DMS53 treated with DMSO at 0.1 percent for 48 hours (cell line): ENCODE results near the gene STRBP.
"Not testable (repeated sequence)": the region's sequence is repeated elsewhere in the genome, so short reads cannot be mapped to it uniquely, and the experiment has no call there.

Experiments used
- DNase-seq: peaks from one replicate; lab custom pipeline; 2025; ENCODE audit not compliant: unreplicated experiment; lab: John Stamatoyannopoulos, UW

STRBP gene

DNA sequence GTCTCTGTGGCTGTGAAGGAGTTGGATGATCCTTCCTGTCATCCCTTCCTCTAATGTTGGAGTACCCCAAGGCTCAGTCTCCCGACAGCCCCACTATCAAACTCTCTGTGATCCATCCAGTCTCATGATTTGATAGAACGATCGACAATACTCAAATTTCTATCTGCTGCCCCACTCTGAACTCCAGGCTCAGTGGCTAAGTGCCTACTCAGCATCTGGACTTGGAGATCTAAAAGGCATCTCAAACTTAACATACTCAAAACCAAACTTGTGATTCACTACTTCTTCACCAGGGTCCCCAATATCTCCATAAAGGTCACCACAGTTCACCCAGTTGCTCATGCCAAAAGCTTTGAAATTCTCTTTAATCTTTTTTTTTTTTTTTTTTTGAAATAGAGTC is 15.1 kb upstream of the STRBP start:
- no peak for DNase-seq

DNA sequence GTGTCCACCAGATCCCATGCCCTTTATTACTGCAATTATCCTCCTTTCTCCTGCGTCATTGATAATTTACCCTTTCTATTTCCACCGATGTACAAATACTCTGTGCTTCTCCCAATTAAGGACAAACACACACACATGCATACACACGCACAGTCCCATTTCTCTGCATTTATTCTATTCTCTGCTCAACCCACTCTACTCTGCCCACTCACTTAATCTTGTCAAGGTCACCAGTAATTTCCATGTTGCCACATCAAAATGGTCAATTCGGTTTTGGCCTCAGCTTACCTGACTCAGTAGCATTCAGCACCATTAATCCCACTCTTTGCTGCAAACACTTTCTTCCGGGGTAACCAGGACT is 14.6 kb upstream of the STRBP start:
- DNase-seq = no peak

DNA sequence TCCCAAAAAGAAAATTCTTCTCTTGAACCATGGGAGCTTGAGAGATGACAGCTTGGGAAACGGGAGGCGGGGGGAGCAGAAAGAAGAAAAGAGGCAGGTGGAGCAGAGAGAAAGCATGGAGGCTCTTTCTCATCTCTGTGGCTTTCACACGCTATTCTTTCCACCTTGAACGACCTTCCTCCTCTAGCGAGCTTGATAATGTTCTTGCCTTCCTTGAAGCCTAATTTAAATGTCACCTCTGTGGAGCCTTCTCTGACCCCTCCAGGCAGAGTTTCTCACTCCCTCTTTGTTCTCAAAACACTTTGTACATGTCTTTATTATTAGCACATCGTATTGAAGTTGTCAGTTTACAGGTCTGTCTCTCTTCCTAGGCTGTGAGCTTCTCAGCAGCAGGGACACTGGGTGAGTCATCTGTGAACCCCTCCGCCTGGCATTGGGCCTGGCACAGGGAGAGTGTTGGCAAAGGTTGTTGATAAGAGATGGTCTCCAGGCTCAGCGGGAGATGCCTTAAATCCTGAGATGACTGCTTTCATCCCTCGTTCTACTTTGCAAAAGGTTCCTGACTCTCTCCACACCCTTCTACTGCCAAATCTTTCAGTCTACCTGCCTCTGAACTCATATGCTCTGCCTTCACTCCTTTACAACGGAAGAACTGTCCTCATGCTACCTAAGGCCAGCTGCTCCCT is 14.1 kb upstream of the STRBP start:
- no peak for DNase-seq

DNA sequence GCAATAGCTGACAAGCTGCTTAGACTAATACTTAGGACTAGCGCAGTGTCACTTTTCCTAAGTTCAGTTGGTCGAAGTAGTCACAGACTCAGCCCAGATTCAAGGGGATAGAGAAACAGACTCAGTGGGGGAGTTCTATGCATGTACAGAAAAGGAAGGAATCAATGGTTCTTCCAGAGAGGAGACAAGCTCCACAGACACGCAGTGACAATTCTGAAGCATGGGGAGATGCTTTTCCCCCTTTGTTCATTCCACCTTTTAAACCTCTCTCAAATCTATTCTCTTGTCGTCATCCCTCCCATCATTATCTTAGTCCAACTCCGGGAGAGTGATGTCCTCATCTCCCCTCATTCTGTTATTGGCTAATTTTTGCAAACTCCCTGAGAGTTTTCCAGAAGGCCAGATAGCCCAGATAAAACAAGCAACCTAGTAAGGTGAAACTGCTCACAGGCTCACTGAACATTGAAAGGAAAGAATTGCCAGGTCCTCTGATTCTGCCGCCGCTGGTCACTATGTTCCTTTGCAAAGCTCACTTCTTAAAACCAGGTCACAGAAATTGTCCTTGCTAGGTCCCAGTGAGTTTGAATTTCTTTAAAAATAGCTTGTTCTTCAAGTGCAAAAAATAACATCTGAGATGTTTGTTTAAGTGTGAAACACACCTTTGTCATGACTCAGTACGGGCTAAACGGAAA is 13.4 kb upstream of the STRBP start:
- DNase-seq = no peak

DNA sequence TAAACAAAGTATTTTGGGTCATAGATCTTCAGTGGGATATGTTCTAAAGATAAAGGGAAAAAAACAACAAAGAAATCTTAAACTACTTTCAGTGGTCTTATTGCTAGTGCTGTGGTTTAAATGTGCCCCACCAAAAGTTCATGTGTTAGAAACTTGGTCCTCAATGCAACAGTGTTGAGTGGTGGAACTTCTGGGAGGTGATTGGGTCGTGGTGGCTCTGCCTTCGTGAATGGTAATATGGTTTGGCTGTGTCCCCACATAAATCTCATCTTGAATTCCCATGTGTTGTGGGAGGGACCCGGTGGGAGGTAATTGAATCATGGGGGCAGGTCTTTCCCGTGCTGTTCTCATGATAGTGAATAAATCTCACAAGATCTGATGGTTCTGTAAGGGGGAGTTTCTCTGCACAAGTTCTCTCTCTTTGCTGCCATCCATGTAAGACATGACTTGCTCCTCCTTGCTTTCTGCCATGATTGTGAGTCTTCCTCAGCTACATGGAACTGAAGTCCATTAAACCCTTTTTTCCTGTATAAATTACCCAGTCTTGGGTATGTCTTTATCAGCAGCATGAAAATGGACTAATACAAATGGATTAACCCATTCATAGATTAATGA is 10.6 kb upstream of the STRBP start:
- not testable (repeated sequence) for DNase-seq

DNA sequence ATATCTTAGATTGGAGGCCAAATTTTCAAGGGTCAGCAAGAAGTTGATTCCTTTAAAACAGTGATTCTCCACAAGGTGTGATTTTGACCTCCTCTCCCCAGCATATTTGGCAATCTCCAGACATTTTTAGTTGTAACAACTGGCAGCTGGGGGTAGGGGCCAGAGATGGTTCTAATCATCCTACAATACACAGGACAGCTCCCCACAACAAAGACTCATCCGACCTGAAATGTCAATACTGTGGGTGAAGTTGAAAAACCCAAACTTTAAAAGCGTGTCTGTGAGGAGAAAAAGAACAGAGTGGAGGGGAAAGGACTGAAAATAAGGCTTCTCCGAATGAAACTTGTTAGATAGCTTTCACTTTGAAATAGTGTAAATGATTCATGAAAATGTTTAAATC is 10.0 kb upstream of the STRBP start:
- no peak for DNase-seq

DNA sequence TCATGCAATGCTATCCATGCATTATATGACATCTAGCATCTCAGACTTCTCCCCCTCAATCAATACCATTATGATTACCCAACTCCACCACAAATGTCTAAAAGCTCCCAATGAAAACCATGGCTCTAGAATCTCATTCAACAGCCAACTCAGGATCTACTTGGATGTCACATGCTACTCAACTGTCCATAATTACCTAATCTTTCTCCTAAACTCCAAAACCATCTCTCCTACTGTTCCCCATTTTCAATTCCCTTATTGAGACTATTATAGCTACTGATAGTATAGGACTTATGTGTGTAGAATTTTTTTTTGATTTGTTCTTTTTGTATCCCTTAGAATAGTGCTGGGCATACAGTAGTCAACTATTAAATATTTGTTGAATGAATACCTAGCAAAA is 8.2 kb upstream of the STRBP start:
- no peak for DNase-seq

DNA sequence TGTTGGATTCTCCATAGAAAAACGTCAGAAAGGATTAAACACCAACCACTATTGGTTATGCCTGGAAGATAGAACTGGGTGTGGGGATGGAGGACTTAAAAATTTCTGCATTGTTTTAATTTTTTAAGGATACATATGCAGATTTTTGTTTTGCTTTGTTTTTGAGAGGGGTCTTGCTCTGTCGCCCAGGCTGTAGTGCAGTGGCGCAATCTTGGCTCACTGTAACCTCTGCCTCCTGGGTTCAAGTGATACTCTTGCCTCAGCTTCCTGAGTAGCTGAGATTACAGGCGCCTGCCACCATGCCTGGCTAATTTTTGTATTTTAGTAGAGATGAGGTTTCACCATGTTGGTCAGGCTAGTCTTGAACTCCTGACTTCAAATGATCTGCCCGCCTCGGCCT is 2.7 kb upstream of the STRBP start:
- DNase-seq = not testable (repeated sequence)

DNA sequence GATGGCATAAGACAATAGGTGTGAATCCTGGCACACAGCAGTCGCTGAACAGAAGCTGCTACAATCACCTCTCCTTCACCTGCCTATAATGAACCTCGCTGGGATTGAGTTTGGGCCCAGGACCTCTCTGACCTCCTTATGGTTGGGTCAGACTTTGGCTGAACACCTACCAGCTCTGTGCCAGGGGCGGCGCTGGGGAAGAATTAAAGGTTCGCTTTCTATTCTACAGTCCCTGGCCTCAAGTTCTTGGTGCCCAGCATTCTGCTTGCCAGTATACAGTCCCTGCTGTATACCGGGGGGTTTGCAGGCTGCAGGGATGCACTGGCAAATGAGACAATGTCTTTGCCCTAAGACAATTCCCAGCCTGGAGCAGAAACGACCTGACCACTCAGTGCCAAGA is 895 bp upstream of the STRBP start:
- no peak for DNase-seq

DNA sequence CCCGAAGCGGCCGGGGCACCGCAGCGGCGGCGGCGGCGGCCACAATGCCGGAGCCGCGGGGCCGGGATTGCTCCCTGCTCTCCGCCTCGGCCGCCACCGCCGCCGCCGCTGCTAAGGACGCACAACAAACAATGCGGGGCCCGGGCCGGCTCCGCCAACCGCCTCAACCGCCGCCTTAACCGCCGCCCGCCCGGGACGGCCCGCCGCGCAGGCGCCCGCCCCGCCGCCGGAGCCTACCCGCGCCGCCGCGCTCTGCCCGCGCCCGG is 254 bp downstream of the STRBP start:
- no peak for DNase-seq

DNA sequence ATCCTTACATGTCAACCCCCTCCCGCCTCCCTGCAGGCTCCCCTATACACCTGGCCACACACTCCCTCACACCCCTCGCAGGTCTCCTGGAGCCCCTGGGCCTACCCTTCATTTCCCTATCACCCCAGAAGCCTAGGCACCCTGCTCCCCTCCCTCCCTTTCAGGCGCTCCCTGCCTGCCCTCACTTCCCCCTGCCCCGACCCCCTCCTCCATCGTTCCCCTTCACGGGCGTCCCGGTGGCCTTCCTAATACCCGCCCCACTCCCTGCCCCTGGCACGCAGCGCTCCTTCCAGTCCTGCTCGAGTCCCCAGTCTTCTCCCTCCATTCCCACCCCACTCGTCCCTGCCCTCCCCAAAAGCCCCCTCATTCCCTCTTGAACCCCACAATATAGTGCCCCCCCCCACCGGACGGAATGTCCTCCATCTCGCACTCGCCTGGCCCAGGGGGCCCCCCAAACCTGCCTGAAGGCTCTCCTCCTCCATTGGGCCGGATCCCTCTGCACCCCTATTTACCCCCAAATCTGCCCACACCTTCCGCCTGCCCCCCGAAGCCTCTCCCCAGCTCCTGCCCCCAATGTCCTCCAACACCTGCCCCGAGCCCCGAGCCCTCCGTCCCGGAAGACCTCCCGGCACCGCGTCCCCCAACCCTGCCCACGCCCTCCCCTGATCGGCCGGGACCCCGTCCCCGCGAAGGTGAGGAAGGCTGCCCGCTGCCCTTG is 746 bp downstream of the STRBP start:
- DNase-seq = no peak

DNA sequence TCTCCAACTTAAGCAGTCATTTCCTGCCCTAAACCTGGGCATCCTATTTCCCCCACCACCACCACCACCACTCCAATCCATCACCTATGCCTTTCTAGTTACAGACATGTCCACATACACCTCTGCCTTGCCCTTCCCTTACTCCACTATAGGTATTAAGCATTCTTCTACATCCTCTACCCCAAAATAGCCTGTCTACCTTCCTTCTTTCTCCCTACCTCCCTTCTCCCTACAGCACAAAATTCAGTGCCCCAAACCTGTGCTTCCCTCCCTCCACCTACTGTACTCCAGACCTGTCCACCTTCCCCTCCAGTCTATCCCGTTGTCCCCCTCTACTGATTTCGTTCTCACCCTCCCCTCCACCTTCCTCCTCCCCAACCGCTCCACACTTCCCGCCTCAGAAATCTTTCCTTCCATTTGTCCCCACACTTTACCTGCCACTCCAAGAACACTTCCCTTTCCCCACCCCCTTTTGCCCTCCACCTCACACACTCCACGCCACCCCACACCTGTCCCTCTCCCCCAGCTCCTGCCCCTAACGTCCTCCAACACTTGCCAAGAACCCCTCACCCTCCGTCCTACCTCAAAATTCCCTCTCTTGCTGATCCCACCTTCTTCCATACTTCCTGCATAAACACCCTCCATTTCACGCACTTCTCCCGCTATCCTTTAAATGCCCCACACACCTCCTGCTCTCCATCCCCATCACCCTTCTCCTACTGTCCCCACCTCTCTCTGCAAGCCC is 1.6 kb downstream of the STRBP start:
- DNase-seq = no peak

DNA sequence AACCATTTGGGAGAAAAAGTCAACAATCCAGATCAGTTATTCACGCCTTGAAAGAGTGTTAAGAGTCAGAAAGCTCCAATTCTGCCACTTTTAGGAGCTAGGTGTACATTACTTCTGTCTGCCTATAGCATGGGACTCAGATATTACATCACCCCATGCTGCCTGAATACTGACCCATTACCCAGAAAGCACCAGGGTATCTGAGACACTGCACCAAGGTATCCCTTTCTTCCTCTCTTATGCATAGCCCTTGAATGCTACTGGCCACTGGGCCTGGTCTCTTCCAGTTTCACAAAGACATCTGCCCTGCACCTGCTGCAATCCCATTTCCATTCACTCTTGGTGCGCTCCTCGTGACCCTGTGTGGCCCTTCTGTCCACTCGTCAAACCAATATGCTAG is 2.6 kb downstream of the STRBP start:
- no peak for DNase-seq

DNA sequence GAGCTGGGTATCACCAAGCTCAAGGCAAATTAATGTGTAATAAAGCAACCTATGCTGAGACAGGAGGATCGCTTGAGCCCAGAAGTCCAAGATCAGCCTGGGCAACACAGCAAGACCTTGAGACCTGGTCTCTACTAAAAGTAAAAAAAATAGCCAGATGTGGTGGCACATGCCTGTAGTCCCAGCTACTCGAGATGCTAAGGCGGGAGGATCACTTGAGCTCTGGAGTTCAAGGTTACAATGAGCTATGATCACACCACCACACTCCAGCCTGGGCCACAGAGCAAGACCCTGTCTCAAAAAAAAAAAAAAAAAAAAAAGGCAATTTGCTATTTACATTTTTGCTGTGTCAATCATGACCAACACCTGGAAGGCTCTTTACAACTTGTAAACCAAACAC is 5.2 kb downstream of the STRBP start:
- no peak for DNase-seq

DNA sequence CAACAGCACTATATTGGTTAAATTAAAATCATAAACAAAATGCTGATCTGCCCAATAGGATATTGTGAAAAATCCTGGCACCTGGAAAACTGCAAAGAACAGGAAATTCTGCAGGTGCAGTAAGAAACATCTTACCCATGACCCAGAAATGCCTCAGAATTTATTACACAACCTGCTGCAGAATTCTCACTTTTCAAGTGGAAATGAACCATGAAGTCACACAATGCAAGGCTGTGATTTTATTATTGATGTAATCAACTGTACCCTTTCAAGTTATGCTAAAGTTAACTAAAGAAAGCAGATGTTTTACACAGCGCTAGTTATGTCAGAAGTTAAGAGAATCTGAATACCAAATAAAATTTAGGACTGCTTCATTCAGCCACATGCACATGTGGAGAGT is 6.0 kb downstream of the STRBP start:
- DNase-seq = no peak

DNA sequence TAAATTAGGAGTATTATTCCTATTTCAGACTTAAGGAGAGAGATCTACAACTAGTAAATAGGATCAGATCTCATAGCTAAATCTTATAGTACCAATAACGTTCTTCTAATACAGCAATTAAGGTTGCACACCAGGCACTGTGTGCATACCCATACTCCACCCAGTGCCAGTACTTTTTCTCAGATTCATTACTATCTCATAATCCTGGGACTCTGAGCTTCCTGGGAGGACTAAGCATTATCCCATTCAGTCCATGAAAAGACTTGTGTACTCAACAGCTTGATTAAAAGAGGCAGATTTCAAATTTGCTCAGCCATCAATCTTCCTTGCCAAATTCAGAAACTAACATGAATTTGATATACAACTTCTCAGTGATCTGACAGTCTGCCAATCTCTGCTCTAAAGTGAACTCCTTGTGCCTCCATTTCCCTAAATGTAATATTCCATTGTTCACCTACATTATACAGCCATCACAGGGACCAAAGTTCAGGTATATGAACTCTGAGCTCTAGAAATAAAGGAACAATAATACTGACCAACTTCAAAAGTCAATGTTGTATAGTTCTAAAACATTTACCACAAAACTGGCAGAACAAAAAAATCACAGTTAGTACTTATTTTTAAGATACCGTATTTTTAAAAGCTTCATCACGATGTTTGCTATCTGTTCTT is 7.2 kb downstream of the STRBP start:
- DNase-seq = no peak

DNA sequence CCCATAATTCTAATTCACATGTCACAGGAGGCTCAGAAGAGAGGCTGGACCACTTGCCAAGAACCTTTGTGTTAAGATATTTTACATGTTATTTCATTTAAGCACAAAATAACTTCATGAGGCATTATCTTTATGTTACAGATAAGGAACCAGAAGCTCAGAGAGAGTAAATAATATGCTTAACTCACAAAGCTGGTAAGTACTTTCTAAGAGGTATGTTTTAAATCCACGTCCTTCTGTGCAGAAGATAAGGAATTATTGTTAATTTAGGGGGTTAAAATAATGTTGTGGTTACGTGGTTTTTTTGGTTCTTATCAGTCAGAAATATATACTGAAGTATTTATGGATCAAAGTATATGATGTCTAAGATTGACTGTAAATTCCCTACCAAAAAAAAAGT is 8.0 kb downstream of the STRBP start:
- no peak for DNase-seq

DNA sequence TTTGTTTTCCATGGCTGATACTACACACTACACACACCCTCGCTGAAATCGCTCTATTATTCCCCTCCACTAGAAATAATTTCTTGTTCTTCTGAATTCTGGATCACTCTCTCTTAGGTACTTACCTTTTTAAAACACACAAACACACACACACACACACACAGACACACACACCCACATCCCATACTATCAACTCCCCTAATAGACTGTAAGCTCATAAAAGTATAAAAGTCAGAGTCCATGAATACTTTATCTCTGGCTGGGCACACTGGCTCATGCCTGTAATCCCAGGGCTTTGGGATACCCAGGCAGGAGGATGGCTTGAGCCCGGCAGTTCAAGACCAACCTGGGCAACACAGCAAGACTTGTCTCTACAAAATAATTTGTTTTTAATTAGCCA is 11.1 kb downstream of the STRBP start:
- no peak for DNase-seq

DNA sequence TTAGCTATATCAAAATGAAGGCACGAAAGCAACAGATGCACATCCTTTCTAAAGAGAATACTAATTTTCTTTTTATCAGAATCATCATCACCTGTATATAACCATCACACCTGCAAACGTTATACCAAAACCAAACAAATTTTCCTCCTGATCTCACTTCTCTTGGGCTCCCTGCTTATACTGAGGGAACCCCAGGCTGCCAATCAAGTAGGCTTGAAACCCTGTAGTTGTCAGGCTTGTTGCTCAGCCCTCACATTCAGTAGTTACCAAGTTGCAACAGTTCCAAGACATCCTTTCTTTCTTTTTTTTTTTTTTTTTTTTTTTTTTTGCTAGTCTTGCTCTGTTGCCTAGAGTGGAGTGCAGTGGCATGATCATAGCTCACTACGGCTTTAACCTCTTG is 12.7 kb downstream of the STRBP start:
- DNase-seq = no peak

DNA sequence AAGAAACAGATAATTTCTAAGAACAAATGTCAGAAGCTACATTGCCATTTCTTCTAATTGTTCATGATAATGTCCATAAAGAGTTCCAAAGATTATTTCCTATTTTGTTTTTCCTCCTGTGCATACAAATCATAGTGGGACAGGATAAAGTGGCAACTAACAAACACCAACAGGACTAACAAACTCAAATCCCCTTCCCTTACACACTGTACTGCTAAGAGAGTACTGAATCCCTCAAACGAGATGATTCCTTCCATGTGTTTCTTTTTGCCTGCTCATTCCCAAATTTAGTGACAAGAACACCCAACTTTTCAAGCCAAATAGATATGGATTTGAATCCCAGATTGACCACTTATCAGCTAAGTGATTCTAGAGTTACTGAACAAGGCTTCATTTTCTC is 15.2 kb downstream of the STRBP start:
- DNase-seq = no peak

DNA sequence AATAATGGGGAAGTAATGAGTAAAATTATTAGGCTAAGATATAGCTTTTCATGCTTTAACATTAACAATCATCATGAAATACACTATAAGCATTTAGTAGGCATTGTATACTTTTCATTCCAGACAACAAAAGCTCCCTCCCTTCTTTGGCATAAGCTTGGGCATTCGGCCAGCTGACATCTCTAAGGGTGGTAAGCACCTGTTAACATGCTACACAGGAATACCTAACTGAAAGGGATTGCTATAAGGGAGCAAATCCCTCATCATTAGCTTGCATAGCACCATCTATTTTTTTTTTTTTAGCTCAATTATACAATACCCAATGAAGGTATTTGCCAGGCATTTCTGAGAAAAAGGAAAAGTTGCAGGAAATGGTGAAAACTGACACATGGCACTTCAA is 16.6 kb downstream of the STRBP start:
- DNase-seq = no peak
